ENCODE measurements around the gene C1orf50. TPM values are rescaled to one million over a fixed set of nuclear protein-coding genes. Genes with fewer than 3 reads are reported as not detected.
"Not testable (repeated sequence)": the region's sequence is repeated elsewhere in the genome, so short reads cannot be mapped to it uniquely, and the experiment has no call there.

C1orf50 gene
- total RNA-seq (10 to 100 TPM in 2 of 10 donors, 1 to 10 TPM in 8; 4.9 to 10.7 (median 8.5) TPM), polyA plus RNA-seq (1 to 10 TPM; 4.7 to 5.8 TPM)
- long read RNA-seq, donor 1, full-length matches to known transcripts, result 7 of 12 reads
- long read RNA-seq, donor 1, partial matches to known transcripts, result 1 of 12 reads
- long read RNA-seq, donor 1, other reads (novel, unspliced or antisense), result 4 of 12 reads
- long read RNA-seq, donor 2, full-length matches to known transcripts, result 5 of 6 reads
- long read RNA-seq, donor 2, partial matches to known transcripts, result 0 of 6 reads
- long read RNA-seq, donor 2, other reads (novel, unspliced or antisense), result 1 of 6 reads
- long read RNA-seq, donor 3, full-length matches to known transcripts, result 3 of 7 reads
- long read RNA-seq, donor 3, partial matches to known transcripts, result 1 of 7 reads
- long read RNA-seq, donor 3, other reads (novel, unspliced or antisense), result 3 of 7 reads

DNA sequence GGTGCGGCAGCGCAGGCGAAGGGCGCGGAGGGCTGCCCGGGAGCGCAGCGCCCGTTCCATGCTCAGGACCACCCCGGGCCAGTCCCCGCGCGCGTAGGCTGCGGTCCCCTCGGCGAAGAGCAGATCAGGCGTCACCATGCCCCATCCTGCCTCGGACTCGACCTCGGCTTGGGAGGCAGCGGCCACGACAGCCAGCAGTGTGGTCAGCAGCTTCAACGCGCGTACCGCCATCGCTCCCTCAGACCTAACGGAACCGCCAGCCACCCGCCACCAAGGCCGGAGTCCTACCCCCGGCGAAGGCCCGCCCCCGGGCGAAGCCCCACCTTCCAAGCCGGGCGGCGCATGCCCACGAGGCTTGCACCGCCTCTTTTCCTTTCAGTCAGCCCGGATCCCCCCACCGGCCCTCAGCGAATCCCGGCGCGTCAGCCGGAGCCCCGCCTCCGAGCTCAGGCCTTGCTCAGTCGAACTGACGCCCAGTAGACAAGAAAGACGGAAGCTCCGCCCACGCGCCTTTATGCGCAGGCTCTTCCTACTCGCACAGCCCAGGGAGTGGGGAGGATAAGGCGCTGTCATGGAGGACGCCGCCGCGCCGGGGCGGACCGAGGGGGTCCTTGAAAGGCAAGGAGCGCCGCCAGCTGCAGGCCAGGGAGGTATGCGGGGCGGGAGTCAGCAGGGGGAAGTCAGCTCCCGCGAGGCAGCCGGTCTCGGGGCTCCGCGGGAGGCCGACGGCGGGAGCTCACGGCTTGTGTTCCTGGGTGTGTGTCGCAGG, at the start of gene C1orf50, which contains the start of gene P3H1:
Gene C1orf50, plus strand, starts transcription at position 509 of the 769 bp plus-strand sequence. Its CDS starts 63 bp downstream, at position 572.
Gene P3H1, minus strand, starts transcription at position 288 of the 769 bp plus-strand sequence. Its CDS starts 57 bp downstream, at position 231.
- intact Hi-C loops (cut with DNase I), result loop anchor here in 3 of 10 donors (1.0 to 10.0 kb wide), 4 partner anchors 50 to 158 kb away; partner anchors contain the start of genes ERMAP (in 2 of the 3), SVBP (in 2 of the 3) and ZNF691 (in 2 of the 3)
- Histone ChIP-seq H3K4me3 (peak within 1 kb of the TSS; percentile 73 to 99 (median 93)), H3K27me3 (no peaks in the 10 kb centered on the region), H3K27ac (peak within 1 kb of the TSS; percentile 67 to 98 (median 94)), H3K4me1 (peaks cover 7 to 53% (median 36%) of the 10 kb centered on the region in 9 donors), H3K9me3 (no peaks in the 10 kb centered on the region), H3K36me3 (peaks cover 0 to 20% (median 5%) of the 10 kb centered on the region in 9 donors)
- TF ChIP-seq, protein P1, sequence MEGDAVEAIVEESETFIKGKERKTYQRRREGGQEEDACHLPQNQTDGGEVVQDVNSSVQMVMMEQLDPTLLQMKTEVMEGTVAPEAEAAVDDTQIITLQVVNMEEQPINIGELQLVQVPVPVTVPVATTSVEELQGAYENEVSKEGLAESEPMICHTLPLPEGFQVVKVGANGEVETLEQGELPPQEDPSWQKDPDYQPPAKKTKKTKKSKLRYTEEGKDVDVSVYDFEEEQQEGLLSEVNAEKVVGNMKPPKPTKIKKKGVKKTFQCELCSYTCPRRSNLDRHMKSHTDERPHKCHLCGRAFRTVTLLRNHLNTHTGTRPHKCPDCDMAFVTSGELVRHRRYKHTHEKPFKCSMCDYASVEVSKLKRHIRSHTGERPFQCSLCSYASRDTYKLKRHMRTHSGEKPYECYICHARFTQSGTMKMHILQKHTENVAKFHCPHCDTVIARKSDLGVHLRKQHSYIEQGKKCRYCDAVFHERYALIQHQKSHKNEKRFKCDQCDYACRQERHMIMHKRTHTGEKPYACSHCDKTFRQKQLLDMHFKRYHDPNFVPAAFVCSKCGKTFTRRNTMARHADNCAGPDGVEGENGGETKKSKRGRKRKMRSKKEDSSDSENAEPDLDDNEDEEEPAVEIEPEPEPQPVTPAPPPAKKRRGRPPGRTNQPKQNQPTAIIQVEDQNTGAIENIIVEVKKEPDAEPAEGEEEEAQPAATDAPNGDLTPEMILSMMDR (IDR thresholded peaks at IDR 0.05), result peak in 1 of 9 donors; percentile 11
- ATAC-seq (peak; percentile 96 to 99 (median 98)), DNase-seq (peak; percentile 100)
- WGBS, 2 donors, result 0 to 1% methylated on average over 68 to 82 of the region's 82 CpGs

DNA sequence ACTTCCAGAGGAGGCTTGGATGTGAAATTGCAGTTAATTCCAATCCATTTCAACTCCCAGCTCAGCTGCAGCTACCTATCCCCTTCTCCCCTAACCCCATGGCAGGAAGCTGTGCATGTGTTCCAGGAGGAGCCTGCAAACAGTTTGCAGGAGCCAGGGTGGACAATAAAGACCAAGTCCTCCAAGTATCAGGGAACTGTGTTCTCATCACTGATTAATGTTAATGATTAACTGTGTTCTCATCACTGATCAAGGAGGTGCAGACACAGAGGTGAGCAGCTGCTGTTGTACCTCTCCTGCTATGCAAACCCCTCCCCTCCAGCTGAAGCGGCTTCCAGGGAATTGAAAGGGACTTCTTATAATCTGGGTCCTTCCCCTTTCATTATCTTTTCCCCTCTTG, 46.2 kb upstream of the C1orf50 start:
- WGBS, 2 donors, result 93 to 100% methylated on average over 1 of the region's 1 CpG
- TF ChIP-seq, protein P1 (IDR thresholded peaks at IDR 0.05), result no peak
- no peak overlapping the region for H3K27ac ChIP-seq
- no peak overlapping the region for H3K4me3 ChIP-seq
- H3K36me3 ChIP-seq, result peaks cover 0 to 5% (median 0%) of the 10 kb centered on the region in 9 donors
- H3K4me1 ChIP-seq, result no peaks in the 10 kb centered on the region
- H3K27me3 ChIP-seq, result no peaks in the 10 kb centered on the region
- no peaks in the 10 kb centered on the region for H3K9me3 ChIP-seq
- ATAC-seq (no peak), DNase-seq (no peak)
- intact Hi-C loops (cut with DNase I), result no loop called here

DNA sequence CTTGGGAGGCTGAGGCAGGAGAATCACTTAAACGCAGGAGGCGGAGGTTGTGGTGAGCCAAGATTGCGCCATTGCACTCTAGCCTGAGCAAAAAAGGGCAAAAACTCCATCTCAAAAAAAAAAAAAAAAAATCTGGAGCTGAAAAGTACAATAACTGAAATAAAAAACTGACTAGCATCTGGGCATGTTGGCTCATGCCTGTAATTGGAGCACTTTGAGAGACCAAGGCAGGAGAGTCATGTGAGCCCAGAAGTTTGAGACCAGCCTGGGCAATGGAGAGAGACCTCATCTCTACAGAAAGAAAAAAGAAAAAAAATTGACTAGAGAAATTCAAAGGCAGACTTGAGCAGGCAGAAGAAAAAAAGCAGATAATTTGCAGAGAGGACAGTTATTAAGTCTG, 45.1 kb upstream of the C1orf50 start:
- Histone ChIP-seq H3K36me3 (no peaks in the 10 kb centered on the region), H3K27me3 (no peaks in the 10 kb centered on the region), H3K4me3 (no peak overlapping the region), H3K4me1 (no peaks in the 10 kb centered on the region), H3K27ac (no peak overlapping the region), H3K9me3 (no peaks in the 10 kb centered on the region)
- TF ChIP-seq, protein P1 (IDR thresholded peaks at IDR 0.05), result no peak
- DNase-seq (no peak), ATAC-seq (no peak)
- WGBS, 2 donors, result 94 to 98% methylated on average over 3 of the region's 3 CpGs
- intact Hi-C loops (cut with DNase I), result no loop called here

DNA sequence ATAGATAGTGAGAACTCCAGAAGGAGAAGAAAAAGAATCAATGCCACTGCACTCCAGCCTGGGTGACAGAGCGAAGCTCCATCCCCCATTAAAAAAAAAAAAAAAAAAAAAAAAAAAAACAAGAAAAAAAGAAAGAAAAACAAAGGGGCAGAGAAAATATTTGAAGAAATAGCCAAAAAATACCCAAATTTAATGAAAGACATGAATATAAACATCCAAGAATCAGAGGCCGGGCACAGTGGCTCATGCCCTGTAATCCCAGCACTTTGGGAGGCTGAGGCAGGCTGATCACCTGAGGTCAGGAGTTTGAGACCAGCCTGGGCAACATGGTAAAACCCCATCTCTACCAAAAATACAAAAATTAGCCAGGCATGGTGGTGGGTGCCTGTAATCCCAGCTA, 44.6 kb upstream of the C1orf50 start:
- H3K9me3 ChIP-seq; H3K4me1 ChIP-seq; H3K4me3 ChIP-seq; intact Hi-C loops (cut with DNase I); DNase-seq; H3K27ac ChIP-seq; H3K27me3 ChIP-seq; H3K36me3 ChIP-seq; ATAC-seq: not testable (repeated sequence)
- 96 to 100% methylated on average over 2 of the region's 2 CpGs for whole genome bisulfite sequencing, 2 donors

Data from heart right ventricle (tissue), 16 donors.